Liver (tissue), 9 donors: ENCODE measurements around the gene GHITM. TPM values are rescaled to one million over a fixed set of nuclear protein-coding genes. Genes with fewer than 3 reads are reported as not detected.
"Not testable (repeated sequence)": the region's sequence is repeated elsewhere in the genome, so short reads cannot be mapped to it uniquely, and the experiment has no call there.

Experiments
- DNase-seq: peaks from one replicate; pipeline ENCODE4 v3.0.0-alpha.2; 2017; ENCODE audit warnings: low spot score
- H3K27ac ChIP-seq, 2 donors: one replicate each; pipeline ENCODE4 v1.7.0; 2013; ENCODE audit warnings: inconsistent platforms in 2 of 2, low read length in 2 of 2, control low read depth in 1 of 2, low read depth in 1 of 2, mild to moderate bottlenecking in 1 of 2
- H3K27me3 ChIP-seq, 4 donors: one replicate each; pipeline versions ENCODE4 v1.6.1 to v1.7.0; 2013; ENCODE audit warnings: low read length in 3 of 4, inconsistent platforms in 1 of 4, mild to moderate bottlenecking in 1 of 4, moderate library complexity in 1 of 4; ENCODE audit not compliant: control insufficient read depth in 4 of 4, insufficient read depth in 4 of 4
- H3K36me3 ChIP-seq, 4 donors: one replicate each; pipeline versions ENCODE4 v1.6.1 to v1.7.0; 2013; ENCODE audit warnings: low read length in 3 of 4, mild to moderate bottlenecking in 3 of 4, low read depth in 1 of 4, moderate library complexity in 1 of 4; ENCODE audit not compliant: control insufficient read depth in 4 of 4, insufficient read depth in 3 of 4
- H3K4me1 ChIP-seq, 4 donors: one replicate each; pipeline versions ENCODE4 v1.6.1 to v1.7.0; 2013; ENCODE audit warnings: low read length in 3 of 4, mild to moderate bottlenecking in 3 of 4, moderate library complexity in 1 of 4; ENCODE audit not compliant: control insufficient read depth in 4 of 4, insufficient read depth in 4 of 4
- H3K4me3 ChIP-seq, 3 donors: one replicate each; pipeline versions ENCODE4 v1.6.1 to v1.7.0; 2013; ENCODE audit warnings: low read length in 3 of 3, control low read depth in 1 of 3, low read depth in 1 of 3, mild to moderate bottlenecking in 1 of 3
- H3K9ac ChIP-seq, 2 donors: one replicate each; pipeline ENCODE4 v1.7.0; 2013; ENCODE audit warnings: low read length in 2 of 2, mild to moderate bottlenecking in 2 of 2, moderate library complexity in 2 of 2, control low read depth in 1 of 2, low read depth in 1 of 2
- H3K9me3 ChIP-seq, 4 donors: one replicate each; pipeline versions ENCODE4 v1.6.1 to v1.7.0; 2013; ENCODE audit warnings: low read length in 3 of 4; ENCODE audit not compliant: control insufficient read depth in 4 of 4
- FOXA2 ChIP-seq: IDR thresholded peaks from 2 replicates; pipeline ENCODE4 v1.6.1; 2016; ENCODE audit warnings: antibody characterized with exemption
- JUND ChIP-seq, 2 donors: IDR thresholded peaks; 2 replicates each; pipeline ENCODE4 v1.6.1; 2016; ENCODE audit warnings: antibody characterized with exemption in 2 of 2
- NR2F2 ChIP-seq: IDR thresholded peaks from 2 replicates; pipeline ENCODE4 v1.6.1; 2016; ENCODE audit warnings: antibody characterized with exemption
- RAD21 ChIP-seq, 2 donors: IDR thresholded peaks; 2 replicates each; pipeline ENCODE4 v1.6.1; 2016; ENCODE audit warnings: antibody characterized with exemption in 2 of 2, mild to moderate bottlenecking in 2 of 2
- YY1 ChIP-seq: IDR thresholded peaks from 2 replicates; pipeline ENCODE4 v1.6.1; 2016; ENCODE audit warnings: antibody characterized with exemption, mild to moderate bottlenecking
- WGBS: extraction: QIAGEN DNeasy Blood & Tissue Kit; methylation state at CpG from one replicate; pipeline ENCODE4 v1.1.7; 2013; 5-methylcytosine and 5-hydroxymethylcytosine counted together
- polyA plus RNA-seq, 2 donors: library from polyadenylated mRNA; stranded (reverse) in 1 of 2; unstranded in 1 of 2; fragments of 200-250 nt in 1 of 2; fragments of >200 nt in 1 of 2; fragmentation: Nextera tagmentation in 1 of 2; extraction: Ambion mirVana in 1 of 2; gene quantifications; one replicate each; pipeline versions ENCODE4 v1.2.1 to v1.2.3, GENCODE V29; 2013 to 2015
- total RNA-seq, 2 donors: library from RNA; depleted of rRNA; stranded (reverse); fragments of >200 nt; gene quantifications; one replicate each; pipeline ENCODE4 v1.2.3, GENCODE V29; 2014
- TF ChIP-seq, protein P1 (sequence below): IDR thresholded peaks from 2 replicates; pipeline ENCODE4 v1.6.1; 2016; ENCODE audit warnings: antibody characterized with exemption, mild to moderate bottlenecking
- TF ChIP-seq, protein P2 (sequence below): IDR thresholded peaks from 2 replicates; pipeline ENCODE4 v1.6.1; 2016; ENCODE audit warnings: antibody characterized with exemption
- donor health status: healthy.
- donor health status: healthy.
- donor health status: healthy.
- donor health status: healthy.
- donor health status: healthy.

Gene GHITM
- total and polyA plus RNA-seq, 4 donors = 156 to 252 (median 194) TPM

DNA sequence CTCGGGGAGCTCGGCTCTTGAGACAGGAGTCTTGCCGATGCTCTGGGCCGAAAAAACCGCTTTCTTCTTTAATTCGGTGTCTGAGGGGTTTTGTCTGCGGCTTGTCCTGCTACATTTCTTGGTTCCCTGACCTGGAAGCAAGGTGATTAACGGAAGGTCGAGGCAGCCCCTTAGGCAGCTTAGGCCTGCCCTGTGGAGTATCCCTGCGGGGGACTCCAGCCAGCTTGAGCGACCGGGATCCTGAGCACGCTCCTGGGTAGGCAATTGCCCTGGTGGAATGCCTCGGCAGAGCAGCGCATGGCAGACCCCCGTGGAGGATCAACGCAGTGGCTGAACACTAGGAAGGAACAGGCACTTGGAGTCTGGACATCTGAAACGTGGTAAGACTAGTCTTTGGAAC lies 30.5 kb upstream of the GHITM start (continued):
- TF ChIP-seq, protein P1, sequence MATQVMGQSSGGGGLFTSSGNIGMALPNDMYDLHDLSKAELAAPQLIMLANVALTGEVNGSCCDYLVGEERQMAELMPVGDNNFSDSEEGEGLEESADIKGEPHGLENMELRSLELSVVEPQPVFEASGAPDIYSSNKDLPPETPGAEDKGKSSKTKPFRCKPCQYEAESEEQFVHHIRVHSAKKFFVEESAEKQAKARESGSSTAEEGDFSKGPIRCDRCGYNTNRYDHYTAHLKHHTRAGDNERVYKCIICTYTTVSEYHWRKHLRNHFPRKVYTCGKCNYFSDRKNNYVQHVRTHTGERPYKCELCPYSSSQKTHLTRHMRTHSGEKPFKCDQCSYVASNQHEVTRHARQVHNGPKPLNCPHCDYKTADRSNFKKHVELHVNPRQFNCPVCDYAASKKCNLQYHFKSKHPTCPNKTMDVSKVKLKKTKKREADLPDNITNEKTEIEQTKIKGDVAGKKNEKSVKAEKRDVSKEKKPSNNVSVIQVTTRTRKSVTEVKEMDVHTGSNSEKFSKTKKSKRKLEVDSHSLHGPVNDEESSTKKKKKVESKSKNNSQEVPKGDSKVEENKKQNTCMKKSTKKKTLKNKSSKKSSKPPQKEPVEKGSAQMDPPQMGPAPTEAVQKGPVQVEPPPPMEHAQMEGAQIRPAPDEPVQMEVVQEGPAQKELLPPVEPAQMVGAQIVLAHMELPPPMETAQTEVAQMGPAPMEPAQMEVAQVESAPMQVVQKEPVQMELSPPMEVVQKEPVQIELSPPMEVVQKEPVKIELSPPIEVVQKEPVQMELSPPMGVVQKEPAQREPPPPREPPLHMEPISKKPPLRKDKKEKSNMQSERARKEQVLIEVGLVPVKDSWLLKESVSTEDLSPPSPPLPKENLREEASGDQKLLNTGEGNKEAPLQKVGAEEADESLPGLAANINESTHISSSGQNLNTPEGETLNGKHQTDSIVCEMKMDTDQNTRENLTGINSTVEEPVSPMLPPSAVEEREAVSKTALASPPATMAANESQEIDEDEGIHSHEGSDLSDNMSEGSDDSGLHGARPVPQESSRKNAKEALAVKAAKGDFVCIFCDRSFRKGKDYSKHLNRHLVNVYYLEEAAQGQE = no peak

DNA sequence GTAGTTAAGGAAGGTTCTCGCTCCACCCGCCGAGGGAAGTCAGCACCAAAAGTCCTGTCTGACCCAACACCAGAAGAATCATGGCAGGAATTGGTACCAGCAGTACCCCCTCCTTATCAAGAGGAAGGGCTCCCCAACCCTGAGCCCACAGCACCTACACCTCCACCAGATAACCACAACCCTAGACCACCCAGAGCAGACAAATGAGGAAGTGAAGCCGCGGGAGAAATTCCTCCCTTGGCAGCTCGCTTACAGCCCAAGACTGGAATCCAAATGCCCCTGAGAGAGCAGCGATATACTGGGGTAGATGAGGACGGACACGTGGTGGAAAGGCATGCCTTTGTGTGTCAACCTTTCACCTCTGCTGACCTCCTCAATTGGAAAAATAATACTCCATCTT lies 29.5 kb upstream of the GHITM start:
- not testable (repeated sequence) for DNase-seq, H3K9me3 ChIP-seq, H3K4me1 ChIP-seq, H3K36me3 ChIP-seq, H3K9ac ChIP-seq, H3K4me3 ChIP-seq, H3K27me3 ChIP-seq, H3K27ac ChIP-seq
- 81% methylated on average over 9 of the region's 9 CpGs for WGBS

DNA sequence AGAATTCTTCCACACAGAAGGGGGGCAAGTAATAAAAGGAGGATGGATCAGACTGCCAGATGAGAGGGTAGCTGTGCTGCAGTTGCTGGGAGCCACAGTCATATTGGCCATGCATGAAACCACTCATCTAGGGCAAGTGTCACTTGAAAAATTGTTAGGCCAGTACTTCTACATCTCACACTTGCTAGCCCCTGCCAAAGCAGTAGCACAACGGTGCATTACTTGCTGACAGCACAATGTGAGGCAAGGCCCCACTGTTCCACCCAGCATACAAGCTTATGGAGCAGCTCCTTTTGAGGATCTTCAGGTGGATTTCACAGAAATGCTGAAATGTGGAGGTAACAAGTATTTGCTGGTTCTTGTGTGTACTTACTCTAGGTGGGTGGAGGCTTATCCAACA lies 25.8 kb upstream of the GHITM start:
- not testable (repeated sequence) for H3K4me1 ChIP-seq, DNase-seq, H3K4me3 ChIP-seq, H3K36me3 ChIP-seq, H3K27me3 ChIP-seq, H3K27ac ChIP-seq, H3K9ac ChIP-seq, H3K9me3 ChIP-seq
- WGBS = 80% methylated on average over 1 of the region's 1 CpG

DNA sequence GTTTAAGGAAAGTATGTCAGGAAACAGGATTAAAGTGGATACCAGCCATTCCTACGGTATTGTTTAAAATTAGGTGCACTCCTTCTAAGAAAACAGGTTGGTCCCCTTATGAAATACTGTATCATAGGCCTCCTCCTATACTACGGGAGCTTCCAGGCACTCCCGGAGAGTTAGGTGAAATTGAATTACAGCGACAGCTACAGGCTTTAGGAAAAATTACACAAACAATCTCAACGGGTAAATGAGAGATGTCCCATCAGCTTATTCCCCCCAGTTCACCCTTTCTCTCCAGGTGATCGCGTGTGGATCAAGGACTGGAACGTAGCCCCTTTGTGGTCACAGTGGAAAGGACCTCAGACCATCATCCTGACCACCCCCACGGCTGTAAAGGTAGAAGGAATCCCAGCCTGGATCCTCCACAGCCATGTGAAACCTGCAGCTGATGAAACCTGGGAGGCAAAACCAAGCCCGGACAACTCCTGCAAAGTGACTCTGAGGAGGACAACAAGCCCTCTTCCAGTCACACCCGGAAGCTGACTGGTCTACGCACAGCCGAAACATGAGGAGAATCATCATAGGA lies 25.1 kb upstream of the GHITM start:
- H3K27ac ChIP-seq = no peak overlapping the region
- WGBS = 49% methylated on average over 13 of the region's 13 CpGs
- H3K4me1 ChIP-seq = no peaks in the 10 kb centered on the region
- peaks cover 0 to 2% (median 0%) of the 10 kb centered on the region in 4 donors for H3K27me3 ChIP-seq
- no peak overlapping the region for H3K9ac ChIP-seq
- no peaks in the 10 kb centered on the region for H3K36me3 ChIP-seq
- DNase-seq = no peak
- no peak for TF ChIP-seq JUND (IDR thresholded peaks at IDR 0.05)
- TF ChIP-seq NR2F2 = no peak
- TF ChIP-seq RAD21 (IDR thresholded peaks at IDR 0.05) = no peak
- no peak for TF ChIP-seq FOXA2
- no peak for TF ChIP-seq YY1
- TF ChIP-seq, protein P2, sequence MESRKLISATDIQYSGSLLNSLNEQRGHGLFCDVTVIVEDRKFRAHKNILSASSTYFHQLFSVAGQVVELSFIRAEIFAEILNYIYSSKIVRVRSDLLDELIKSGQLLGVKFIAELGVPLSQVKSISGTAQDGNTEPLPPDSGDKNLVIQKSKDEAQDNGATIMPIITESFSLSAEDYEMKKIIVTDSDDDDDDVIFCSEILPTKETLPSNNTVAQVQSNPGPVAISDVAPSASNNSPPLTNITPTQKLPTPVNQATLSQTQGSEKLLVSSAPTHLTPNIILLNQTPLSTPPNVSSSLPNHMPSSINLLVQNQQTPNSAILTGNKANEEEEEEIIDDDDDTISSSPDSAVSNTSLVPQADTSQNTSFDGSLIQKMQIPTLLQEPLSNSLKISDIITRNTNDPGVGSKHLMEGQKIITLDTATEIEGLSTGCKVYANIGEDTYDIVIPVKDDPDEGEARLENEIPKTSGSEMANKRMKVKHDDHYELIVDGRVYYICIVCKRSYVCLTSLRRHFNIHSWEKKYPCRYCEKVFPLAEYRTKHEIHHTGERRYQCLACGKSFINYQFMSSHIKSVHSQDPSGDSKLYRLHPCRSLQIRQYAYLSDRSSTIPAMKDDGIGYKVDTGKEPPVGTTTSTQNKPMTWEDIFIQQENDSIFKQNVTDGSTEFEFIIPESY = no peak
- no peak overlapping the region for H3K4me3 ChIP-seq
- H3K9me3 ChIP-seq = no peaks in the 10 kb centered on the region

DNA sequence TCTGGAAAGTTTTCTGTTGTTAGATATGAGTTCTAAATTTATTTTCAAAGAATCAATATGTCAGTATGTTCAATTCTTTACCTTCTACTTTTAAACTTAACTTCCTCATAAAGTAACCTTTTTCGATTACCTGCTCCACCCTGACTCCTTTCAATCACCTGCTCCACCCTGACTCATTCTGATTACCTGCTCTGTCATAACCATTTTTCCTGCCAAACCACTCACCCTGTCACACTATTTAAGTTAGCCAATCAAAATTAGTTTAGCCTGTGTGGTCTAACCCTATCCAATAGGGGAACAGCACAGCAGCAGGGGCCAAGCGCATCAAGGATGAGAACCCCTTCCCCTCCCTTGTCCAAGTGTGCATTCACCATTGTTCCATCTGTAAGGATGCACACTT lies 22.1 kb upstream of the GHITM start:
- not testable (repeated sequence) for H3K27me3 ChIP-seq, H3K36me3 ChIP-seq, H3K4me3 ChIP-seq, H3K4me1 ChIP-seq, DNase-seq, H3K9me3 ChIP-seq, H3K27ac ChIP-seq, H3K9ac ChIP-seq
- 90% methylated on average over 2 of the region's 2 CpGs for WGBS
